HFF-Myc (cell line): Measurements from ENCODE around the gene RAPGEF5.

ENCODE experiments used
- DNase-seq: peaks from one replicate; pipeline ENCODE4 v3.0.0-alpha.2; 2011; ENCODE audit warnings: low read depth; ENCODE audit errors: extremely low read depth
- H3K4me3 ChIP-seq: replicated peaks from 2 replicates; pipeline ENCODE4 v1.5.1; 2011; ENCODE audit warnings: low read depth, mild to moderate bottlenecking, control low read depth, low read length
- TF ChIP-seq, protein P1 (sequence below): IDR thresholded peaks from 2 replicates; pipeline ENCODE4 v1.5.1; 2012; ENCODE audit warnings: mild to moderate bottlenecking, low read depth, low read length, control low read depth; ENCODE audit errors: missing control alignments

Gene RAPGEF5

GRCh38 chr7:22400150-22400814 lies 43.3 kb upstream of the RAPGEF5 start:
- DNase-seq = no peak
- TF ChIP-seq, protein P1, sequence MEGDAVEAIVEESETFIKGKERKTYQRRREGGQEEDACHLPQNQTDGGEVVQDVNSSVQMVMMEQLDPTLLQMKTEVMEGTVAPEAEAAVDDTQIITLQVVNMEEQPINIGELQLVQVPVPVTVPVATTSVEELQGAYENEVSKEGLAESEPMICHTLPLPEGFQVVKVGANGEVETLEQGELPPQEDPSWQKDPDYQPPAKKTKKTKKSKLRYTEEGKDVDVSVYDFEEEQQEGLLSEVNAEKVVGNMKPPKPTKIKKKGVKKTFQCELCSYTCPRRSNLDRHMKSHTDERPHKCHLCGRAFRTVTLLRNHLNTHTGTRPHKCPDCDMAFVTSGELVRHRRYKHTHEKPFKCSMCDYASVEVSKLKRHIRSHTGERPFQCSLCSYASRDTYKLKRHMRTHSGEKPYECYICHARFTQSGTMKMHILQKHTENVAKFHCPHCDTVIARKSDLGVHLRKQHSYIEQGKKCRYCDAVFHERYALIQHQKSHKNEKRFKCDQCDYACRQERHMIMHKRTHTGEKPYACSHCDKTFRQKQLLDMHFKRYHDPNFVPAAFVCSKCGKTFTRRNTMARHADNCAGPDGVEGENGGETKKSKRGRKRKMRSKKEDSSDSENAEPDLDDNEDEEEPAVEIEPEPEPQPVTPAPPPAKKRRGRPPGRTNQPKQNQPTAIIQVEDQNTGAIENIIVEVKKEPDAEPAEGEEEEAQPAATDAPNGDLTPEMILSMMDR = no peak
- no peak overlapping the region for H3K4me3 ChIP-seq

GRCh38 chr7:22399546-22399945 lies 42.6 kb upstream of the RAPGEF5 start:
- no peak for DNase-seq
- TF ChIP-seq, protein P1 = no peak
- H3K4me3 ChIP-seq = no peak overlapping the region

- H3K4me3 ChIP-seq = no peak overlapping the region
- TF ChIP-seq, protein P1 = no peak
- DNase-seq = no peak
Measured at GRCh38 chr7:22399091-22399490, 42.1 kb upstream of the RAPGEF5 start.

DNA sequence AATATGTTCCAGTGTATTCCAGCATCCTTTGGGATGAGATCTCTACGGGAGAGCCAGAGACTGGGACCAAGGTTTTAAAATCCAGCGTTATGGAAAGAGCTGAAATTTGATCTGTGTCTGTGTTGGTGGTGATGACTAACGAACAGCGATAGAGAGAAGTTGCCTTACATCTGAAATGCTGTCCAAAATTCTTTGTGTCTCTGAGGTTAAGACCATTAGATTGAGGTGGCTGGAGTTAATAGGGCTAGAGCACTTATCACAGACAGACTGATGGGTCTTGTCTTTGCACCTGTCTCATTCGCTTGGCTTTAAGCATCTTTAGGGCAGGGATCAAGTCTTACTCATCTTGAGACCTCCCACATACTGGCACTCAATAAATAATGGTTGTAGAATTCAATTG lies 41.0 kb upstream of the RAPGEF5 start:
- TF ChIP-seq, protein P1 = no peak
- no peak for DNase-seq
- H3K4me3 ChIP-seq = no peak overlapping the region

DNA sequence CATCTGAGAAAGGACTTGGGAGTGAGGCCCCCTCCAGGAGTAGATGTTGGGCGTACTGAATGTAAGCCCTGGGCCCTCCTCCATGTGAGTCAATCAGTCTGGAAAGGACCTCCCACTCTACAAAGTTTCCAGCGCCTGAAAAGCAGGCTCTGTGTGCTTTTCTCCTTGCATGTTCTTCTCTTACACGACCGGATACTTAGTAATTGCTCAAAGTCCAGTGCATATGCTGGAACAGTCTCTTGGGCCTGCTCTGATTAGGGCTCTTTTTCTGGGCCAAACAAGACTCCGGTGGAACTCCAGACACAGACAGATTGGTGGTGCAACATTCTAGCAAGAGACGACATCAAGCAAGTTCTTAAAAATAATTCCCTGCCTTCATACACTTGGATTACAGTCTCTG lies 38.3 kb upstream of the RAPGEF5 start:
- DNase-seq = no peak
- TF ChIP-seq, protein P1 = no peak
- no peak overlapping the region for H3K4me3 ChIP-seq

- no peak overlapping the region for H3K4me3 ChIP-seq
- TF ChIP-seq, protein P1 = no peak
- no peak for DNase-seq
Measured at GRCh38 chr7:22394739-22395138, 37.8 kb upstream of the RAPGEF5 start.
